OCI-LY7 (cell line): Measurements from ENCODE around the gene NEK9. TPM values are rescaled to one million over a fixed set of nuclear protein-coding genes. Genes with fewer than 3 reads are reported as not detected.

Experiments
- BruUV-seq: library from RNA; stranded (reverse); fragments of 400-500 nt; replicated peaks from 2 replicates; lab custom pipeline; 2021; lab: Mats Ljungman, UMichigan
- CTCF ChIA-PET: fragments of 300-600 bp; sonication (Branson Sonifier 250); formaldehyde crosslinking; loops from one replicate; lab custom pipeline; 2022; ENCODE audit warnings: antibody characterized with exemption; ENCODE audit not compliant: unreplicated experiment; lab: Charles Lee
- POLR2A ChIA-PET: fragments of 300-600 bp; sonication (Branson Sonifier 250); formaldehyde crosslinking; loops from one replicate; lab custom pipeline; 2022; ENCODE audit warnings: antibody characterized with exemption; lab: Charles Lee
- DNase-seq: peaks from one replicate; pipeline ENCODE4 v3.0.0-alpha.2; 2015; ENCODE audit warnings: low spot score
- H2AFZ ChIP-seq: fragments of 200-600 bp; sonication (generic), shearing (Covaris generic); 2 replicates; pipeline ENCODE4 v1.6.1; 2014; ENCODE audit warnings: mild to moderate bottlenecking, antibody characterized with exemption, low read length, moderate library complexity
- H3K27ac ChIP-seq: fragments of 200-600 bp; sonication (generic); 2 replicates; pipeline ENCODE4 v1.5.1; 2014; ENCODE audit warnings: mixed run types, low read depth, mild to moderate bottlenecking, moderate library complexity, low read length, inconsistent platforms; ENCODE audit not compliant: poor library complexity, severe bottlenecking
- H3K36me3 ChIP-seq: fragments of 200-600 bp; sonication (generic); 2 replicates; pipeline ENCODE4 v1.6.1; 2014; ENCODE audit warnings: mild to moderate bottlenecking, antibody characterized with exemption, low read length, moderate library complexity, mixed read lengths; ENCODE audit not compliant: insufficient read depth
- H3K4me1 ChIP-seq: fragments of 200-600 bp; sonication (generic); 2 replicates; pipeline ENCODE4 v1.5.1; 2014; ENCODE audit warnings: mild to moderate bottlenecking, low read length; ENCODE audit not compliant: insufficient read depth, poor library complexity, severe bottlenecking
- H3K4me2 ChIP-seq: fragments of 200-600 bp; sonication (generic); 2 replicates; pipeline ENCODE4 v1.6.1; 2014; ENCODE audit warnings: mild to moderate bottlenecking, low read length
- H3K4me3 ChIP-seq: fragments of 200-600 bp; sonication (generic); 2 replicates; pipeline ENCODE4 v1.5.1; 2014; ENCODE audit warnings: mild to moderate bottlenecking, low read depth, low read length; ENCODE audit not compliant: poor library complexity, severe bottlenecking
- H3K79me2 ChIP-seq: fragments of 200-600 bp; sonication (generic); 2 replicates; pipeline ENCODE4 v1.6.1; 2016; ENCODE audit warnings: low read depth, mild to moderate bottlenecking, low read length, moderate library complexity, mixed read lengths; ENCODE audit not compliant: insufficient read depth
- H3K9me2 ChIP-seq: fragments of 200-600 bp; sonication (generic); 2 replicates; pipeline ENCODE4 v1.6.1; 2016; ENCODE audit warnings: mild to moderate bottlenecking, low read length, mixed read lengths; ENCODE audit not compliant: insufficient read depth
- H3K9me3 ChIP-seq: fragments of 200-600 bp; sonication (generic); 2 replicates; pipeline ENCODE4 v1.6.1; 2014; ENCODE audit warnings: mild to moderate bottlenecking, mixed run types, low read length, mixed read lengths
- H4K20me1 ChIP-seq: fragments of 200-600 bp; sonication (generic); 2 replicates; pipeline ENCODE4 v1.6.1; 2014; ENCODE audit warnings: mild to moderate bottlenecking, antibody characterized with exemption, low read length, moderate library complexity, mixed read lengths; ENCODE audit not compliant: insufficient read depth
- EZH2phosphoT487 ChIP-seq: fragments of 200-600 bp; sonication (generic); IDR thresholded peaks from 2 replicates; pipeline ENCODE4 v1.6.1; 2018; ENCODE audit warnings: low read depth, borderline replicate concordance, mild to moderate bottlenecking, mixed run types, antibody characterized with exemption, low read length, moderate library complexity, mixed read lengths
- intact Hi-C: fragments of 100-400 bp; cut with micrococcal nuclease; formaldehyde crosslinking; loops from one replicate; pipeline ENCODE4 v1.10.0; 2022; ENCODE audit not compliant: unreplicated experiment
- total RNA-seq, 2 experiments: library from RNA; depleted of rRNA in 1 of 2; stranded (reverse); fragments of >200 nt in 1 of 2; shearing (Covaris generic) in 1 of 2; gene quantifications; 2 replicates each; pipeline ENCODE4 v1.2.3, GENCODE V29; 2014 to 2022
- TF ChIP-seq, protein P1 (sequence below): fragments of 200-600 bp; sonication (generic); conservative IDR thresholded peaks from 2 replicates; pipeline ENCODE4 v1.5.1; 2014; ENCODE audit warnings: mild to moderate bottlenecking, antibody characterized with exemption, low read length, moderate library complexity, mixed read lengths

Gene NEK9
- total RNA-seq, 2 experiments from 2014 or later, result 58.3 to 86.4 TPM

DNA sequence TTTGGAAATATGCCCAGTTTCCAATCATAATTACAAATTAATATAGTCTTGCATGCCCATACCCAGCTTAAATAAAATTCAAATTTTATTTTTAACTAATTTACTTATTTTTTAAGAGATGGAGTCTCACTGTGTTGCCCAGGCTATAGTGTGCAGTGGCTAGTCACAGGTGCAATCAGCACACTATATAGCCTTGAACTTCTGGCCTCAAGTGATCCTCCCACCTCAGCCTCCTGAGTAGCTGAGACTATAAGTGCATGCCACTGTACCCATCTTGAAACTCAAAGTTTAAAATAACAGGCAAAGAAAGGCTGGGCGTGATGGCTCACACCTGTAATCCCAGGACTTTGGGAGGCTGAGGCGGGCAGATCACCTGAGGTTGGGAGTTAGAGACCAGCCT lies 85.9 kb downstream of the NEK9 start:
- Histone ChIP-seq H3K4me2 (no peak overlapping the region), H3K4me3 (no peak overlapping the region), H3K4me1 (no peaks in the 10 kb centered on the region), H3K79me2 (no peaks in the 10 kb centered on the region), H3K27ac (no peak overlapping the region), H3K36me3 (no peaks in the 10 kb centered on the region), H2AFZ (no peak overlapping the region), H3K9me2 (no peaks in the 10 kb centered on the region), H3K9me3 (no peaks in the 10 kb centered on the region), H4K20me1 (no peaks in the 10 kb centered on the region)
- no TSS peak for BruUV-seq
- ChIA-PET CTCF (no interaction called here), POLR2A (no interaction called here)
- TF ChIP-seq, protein P1, sequence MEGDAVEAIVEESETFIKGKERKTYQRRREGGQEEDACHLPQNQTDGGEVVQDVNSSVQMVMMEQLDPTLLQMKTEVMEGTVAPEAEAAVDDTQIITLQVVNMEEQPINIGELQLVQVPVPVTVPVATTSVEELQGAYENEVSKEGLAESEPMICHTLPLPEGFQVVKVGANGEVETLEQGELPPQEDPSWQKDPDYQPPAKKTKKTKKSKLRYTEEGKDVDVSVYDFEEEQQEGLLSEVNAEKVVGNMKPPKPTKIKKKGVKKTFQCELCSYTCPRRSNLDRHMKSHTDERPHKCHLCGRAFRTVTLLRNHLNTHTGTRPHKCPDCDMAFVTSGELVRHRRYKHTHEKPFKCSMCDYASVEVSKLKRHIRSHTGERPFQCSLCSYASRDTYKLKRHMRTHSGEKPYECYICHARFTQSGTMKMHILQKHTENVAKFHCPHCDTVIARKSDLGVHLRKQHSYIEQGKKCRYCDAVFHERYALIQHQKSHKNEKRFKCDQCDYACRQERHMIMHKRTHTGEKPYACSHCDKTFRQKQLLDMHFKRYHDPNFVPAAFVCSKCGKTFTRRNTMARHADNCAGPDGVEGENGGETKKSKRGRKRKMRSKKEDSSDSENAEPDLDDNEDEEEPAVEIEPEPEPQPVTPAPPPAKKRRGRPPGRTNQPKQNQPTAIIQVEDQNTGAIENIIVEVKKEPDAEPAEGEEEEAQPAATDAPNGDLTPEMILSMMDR, result no peak
- TF ChIP-seq EZH2phosphoT487, result no peak
- intact Hi-C loops, result no loop called here
- no peak for DNase-seq

DNA sequence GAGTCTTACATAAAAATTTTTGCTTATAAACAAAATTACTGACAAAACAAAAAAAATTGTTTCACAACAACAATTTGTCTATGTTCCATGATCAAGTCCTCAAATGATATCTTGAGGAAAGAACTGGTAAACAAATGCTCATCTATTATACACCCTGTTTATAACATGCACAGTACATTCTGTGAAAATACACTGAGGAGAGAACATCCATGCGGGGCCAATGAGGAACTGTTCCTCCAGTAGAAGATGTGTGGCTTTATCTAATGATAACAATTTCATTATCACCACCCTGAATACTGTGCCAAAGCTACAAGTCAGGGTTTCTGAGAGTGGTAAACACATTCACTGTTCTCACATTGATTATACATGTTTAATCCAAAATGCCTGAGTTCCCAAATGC lies 86.3 kb downstream of the NEK9 start:
- no peak overlapping the region for H3K4me2 ChIP-seq
- no peak overlapping the region for H3K4me3 ChIP-seq
- H3K79me2 ChIP-seq, result no peaks in the 10 kb centered on the region
- no peak for DNase-seq
- no peaks in the 10 kb centered on the region for H4K20me1 ChIP-seq
- intact Hi-C loops, result no loop called here
- no peaks in the 10 kb centered on the region for H3K36me3 ChIP-seq
- H3K9me2 ChIP-seq, result no peaks in the 10 kb centered on the region
- BruUV-seq, result no TSS peak
- no peak overlapping the region for H2AFZ ChIP-seq
- POLR2A ChIA-PET, result no interaction called here
- no peaks in the 10 kb centered on the region for H3K4me1 ChIP-seq
- CTCF ChIA-PET, result no interaction called here
- TF ChIP-seq, protein P1, result no peak
- no peak for TF ChIP-seq EZH2phosphoT487
- H3K27ac ChIP-seq, result no peak overlapping the region
- no peaks in the 10 kb centered on the region for H3K9me3 ChIP-seq

DNA sequence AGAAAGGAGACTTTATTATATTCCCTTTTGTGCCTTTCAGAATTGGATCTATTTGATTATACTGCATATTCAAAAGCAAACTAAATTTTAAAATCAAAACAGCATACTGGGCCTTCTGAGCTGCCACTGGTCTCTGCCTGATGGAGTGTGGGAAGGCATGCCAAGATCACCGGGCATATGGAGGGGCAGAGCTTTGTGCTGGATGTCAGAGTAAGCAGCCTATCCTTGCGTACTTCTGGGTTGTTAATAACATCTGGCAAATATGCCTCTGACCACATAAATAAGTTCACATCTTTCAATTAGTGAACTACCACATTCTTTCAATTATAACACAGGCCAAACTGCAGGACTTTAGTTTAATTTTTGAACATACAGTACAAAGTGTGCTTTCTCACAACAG lies 93.9 kb downstream of the NEK9 start:
- POLR2A ChIA-PET, result no interaction called here
- Histone ChIP-seq H3K9me2 (no peaks in the 10 kb centered on the region), H3K9me3 (no peaks in the 10 kb centered on the region), H3K79me2 (no peaks in the 10 kb centered on the region), H3K4me1 (no peaks in the 10 kb centered on the region), H4K20me1 (no peaks in the 10 kb centered on the region), H3K4me2 (no peak overlapping the region), H3K36me3 (no peaks in the 10 kb centered on the region), H2AFZ (no peak overlapping the region), H3K4me3 (no peak overlapping the region), H3K27ac (no peak overlapping the region)
- BruUV-seq, result no TSS peak
- intact Hi-C loops, result no loop called here
- DNase-seq, result no peak
- TF ChIP-seq, protein P1, result no peak
- no peak for TF ChIP-seq EZH2phosphoT487
- CTCF ChIA-PET, result no interaction called here
